Measurements from ENCODE around the gene SLC29A2.

Gene SLC29A2

GRCh38 chr11:66347425-66348276, 23.9 kb downstream of the SLC29A2 start, which contains the start of gene B4GAT1:
TSS of gene B4GAT1 (minus strand) at chr11:66347629. CDS start at chr11:66347545, 84 bp downstream.
- DNase-seq (ENCODE audit: low read depth), result peak; percentile 66

DNA sequence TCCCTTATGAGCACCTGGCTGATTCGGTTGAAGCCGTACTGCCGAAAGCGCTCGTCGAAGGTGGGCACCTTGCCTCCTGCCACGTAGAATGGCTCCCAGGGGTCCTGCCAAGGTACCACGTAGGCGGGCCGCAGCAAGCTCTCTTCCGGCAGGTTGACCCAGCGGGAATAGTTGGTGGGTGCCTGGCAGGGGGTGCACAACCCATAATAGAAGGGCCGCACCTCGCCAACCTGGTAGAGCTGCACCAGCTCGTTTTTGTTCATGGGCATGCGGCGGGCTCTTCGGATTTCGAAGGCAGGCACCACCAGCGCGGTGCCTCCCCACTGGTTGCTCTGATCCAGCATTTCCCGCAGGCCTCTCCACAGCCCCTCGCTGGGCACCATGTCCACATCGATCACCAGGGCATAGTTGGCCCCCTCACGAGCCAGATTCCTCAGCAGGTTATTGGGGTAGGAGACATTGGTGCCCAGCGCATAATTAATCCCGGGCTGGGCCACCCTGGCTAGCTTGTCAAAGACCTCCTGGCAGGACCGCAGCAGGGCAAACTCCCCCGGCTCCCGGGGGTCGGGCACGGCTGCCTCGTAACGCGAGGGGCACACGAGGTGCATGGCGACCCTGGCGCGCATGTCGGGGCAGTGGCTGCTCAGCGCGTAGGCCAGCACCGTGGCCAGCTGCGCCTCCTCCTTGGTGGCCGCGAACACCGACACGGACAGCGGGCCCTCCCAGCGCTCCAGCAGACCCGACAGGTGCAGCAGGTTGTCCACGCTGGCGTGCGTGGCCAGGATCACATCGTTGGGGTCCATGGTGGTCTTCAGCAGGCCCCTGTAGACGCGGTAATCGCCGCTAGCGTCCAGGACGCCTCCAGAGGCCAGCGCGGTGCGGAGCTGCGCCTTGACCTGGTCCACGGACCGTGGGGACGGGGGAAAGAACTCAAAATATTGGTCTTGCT, 24.8 kb downstream of the SLC29A2 start:
- no peak for DNase-seq (ENCODE audit: low read depth)

- DNase-seq (ENCODE audit: low read depth), result no peak
These were observed 26.3 kb downstream of the SLC29A2 start for GRCh38 chr11:66345316-66345649.

- DNase-seq (ENCODE audit: low read depth), result peak; percentile 95
These were observed 26.8 kb downstream of the SLC29A2 start, which contains the start of gene BRMS1 for GRCh38 chr11:66344550-66345315. TSS of gene BRMS1 (minus strand) at chr11:66345104. CDS start at chr11:66342234, 2,870 bp downstream.

DNA sequence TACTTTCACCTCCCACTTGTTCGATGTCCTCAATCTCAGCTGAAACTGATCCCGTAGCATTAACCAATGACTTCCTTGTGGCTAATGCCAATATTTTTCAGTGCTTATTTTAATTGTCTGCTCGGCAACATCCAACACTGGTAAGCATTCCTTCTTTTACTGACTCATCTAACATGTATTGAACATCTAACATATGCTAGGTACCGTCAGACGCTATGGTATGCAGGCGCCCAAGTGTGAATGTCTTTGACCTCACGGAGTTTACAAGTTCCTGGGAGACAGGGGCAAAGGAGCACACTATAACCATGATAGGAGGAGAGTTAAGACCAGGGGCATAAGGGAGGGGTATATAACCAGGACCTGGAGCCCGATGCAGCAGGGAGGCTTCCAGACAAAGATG, 28.4 kb downstream of the SLC29A2 start:
- no peak for DNase-seq (ENCODE audit: low read depth)

DNA sequence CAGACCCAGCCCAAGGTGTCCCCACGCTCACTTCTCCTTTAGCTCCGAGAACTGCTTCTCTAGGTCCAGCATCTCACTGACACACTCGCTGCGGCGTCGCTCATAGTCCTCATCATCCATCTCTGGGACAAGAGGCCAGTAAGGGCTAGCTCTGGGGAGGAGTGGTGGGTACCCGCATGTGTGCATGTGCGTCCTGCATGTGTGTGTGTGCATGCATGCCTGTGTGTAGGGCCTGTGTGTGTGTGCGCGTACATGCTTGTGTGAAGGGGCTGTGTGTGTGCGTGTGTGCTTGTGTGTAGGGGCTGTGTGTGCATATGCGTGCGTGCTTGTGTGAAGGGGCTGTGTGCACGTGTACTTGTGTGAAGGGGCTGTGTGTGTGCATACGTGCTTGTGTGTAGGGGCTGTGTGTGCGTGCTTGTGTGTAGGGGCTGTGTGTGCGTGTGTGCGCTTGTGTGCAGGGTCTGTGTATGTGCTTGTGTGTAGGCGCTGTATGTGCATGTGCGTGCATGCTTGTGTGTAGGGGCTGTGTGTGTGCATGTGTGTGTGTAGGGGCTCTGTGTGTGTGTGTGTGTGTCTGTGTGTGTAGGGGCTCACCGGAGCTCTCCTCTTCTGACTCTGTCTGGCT, 29.9 kb downstream of the SLC29A2 start:
- DNase-seq (ENCODE audit: low read depth), result no peak

GRCh38 chr11:66340596-66341501, 30.7 kb downstream of the SLC29A2 start:
- no peak for DNase-seq (ENCODE audit: low read depth)

GRCh38 chr11:66339686-66340483, 31.7 kb downstream of the SLC29A2 start:
- no peak for DNase-seq (ENCODE audit: low read depth)

DNA sequence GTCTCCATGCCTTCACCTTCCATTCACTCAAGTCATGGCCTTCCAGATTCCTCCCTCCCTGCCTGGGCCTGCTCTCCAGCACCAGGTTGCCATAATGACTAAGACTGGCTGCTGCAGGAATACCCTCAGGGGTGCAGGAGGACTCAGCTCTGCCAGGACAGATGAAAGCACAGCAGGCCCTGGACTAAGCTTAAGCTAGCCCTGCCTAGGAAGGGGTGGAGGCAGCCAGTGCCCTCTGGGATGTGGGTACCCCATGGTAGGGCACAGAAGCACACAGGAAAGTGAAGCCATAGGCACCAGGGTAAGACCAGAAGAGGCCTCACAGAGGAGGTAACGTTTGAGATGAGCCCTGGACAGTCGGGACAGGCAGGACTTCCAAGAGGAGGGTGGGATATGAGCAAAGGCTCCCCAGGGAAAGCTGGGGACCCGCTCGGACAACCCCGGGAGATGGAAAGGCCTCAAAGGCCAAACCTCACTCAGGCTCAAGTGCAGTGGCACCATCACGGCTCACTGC, 32.3 kb downstream of the SLC29A2 start:
- DNase-seq (ENCODE audit: low read depth), result no peak

- no peak for DNase-seq (ENCODE audit: low read depth)
These were observed 33.0 kb downstream of the SLC29A2 start for GRCh38 chr11:66338276-66339161.

DNA sequence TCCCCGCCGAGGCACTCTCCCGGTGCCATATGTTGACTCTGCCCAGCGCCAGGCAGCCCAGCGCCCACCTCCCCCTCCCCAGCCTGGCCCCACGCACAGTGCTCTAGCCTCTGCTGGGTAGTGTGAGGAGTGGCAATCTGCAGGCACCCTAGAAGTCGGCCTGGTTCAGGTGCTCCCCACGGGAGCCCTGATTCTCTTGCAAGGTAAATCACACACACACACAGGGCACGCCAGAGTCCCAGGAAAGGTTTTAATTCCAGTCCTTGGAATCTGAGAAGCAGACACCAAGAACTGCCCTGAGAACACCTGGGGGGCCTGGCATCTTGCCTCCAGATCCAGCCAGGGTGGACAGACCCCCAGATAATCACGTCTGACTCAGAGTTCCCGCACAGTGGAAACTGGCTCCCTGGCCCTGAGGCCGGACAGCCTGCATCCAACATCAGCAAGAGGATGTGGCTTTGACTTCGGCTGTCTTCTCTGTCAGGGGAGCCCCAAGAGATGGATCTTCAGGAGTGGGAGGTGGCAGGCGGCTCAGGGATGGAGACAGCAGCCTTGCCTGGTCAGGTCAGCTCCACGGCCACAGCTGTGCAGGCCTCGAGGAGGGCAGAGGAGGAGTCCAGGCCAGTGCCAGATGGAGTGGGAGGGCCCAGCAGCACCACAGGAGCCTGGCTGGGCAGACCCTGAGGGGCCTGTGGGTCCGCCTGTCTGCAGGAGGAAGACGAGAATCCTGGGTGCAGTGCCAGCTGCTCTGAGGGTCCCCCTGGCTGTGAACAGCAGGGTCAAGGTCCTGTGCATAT, 34.3 kb downstream of the SLC29A2 start:
- DNase-seq (ENCODE audit: low read depth), result no peak

DNA sequence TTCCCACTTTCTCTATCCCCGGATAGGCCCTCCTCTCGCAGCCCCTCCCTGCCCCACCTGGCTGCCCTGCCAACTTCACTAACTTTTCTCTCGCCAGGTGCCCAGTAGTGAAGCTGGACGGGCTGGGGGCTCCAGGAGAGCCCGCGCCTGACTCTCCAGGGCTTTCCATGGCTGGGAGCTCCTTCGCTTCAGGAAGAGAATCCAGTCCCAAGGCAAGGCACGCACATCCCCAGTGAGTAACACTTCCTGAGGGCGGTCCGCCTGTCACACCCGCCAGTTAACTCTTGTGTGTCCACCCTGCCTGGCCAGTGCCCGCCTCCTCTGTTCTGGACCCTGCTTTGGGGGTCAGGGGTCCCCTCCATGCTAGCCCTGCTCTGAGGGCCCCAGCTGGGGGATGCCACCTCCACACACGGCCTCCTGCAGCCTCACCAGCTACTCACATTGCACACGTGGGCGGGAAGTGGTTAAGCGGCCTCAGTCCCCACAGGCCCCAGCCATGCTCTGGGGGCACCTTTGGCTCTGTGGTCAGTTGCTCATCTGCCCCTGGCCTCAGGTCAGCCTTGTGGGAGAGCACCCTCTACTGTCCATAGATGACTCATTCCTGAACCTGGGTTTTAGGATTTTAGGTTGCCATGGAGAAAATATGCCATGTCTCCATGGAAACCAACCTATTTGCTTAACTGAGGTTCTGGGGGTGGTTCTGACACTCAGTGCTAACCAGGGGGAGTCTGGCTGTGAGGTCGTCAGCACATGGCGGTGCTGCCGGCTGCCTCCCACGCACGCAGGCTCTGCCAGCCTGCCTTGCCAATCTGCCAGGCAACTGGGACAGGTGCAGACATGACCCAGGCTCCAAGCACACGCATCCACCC, 35.1 kb downstream of the SLC29A2 start, which contains the start of gene RIN1:
Gene RIN1 (minus strand): TSS at position 201 of the 869 bp plus-strand sequence. CDS start 32 bp downstream, at position 169.
- no peak for DNase-seq (ENCODE audit: low read depth)

- DNase-seq (ENCODE audit: low read depth), result no peak
These were observed 35.9 kb downstream of the SLC29A2 start for GRCh38 chr11:66335531-66336233.

DNA sequence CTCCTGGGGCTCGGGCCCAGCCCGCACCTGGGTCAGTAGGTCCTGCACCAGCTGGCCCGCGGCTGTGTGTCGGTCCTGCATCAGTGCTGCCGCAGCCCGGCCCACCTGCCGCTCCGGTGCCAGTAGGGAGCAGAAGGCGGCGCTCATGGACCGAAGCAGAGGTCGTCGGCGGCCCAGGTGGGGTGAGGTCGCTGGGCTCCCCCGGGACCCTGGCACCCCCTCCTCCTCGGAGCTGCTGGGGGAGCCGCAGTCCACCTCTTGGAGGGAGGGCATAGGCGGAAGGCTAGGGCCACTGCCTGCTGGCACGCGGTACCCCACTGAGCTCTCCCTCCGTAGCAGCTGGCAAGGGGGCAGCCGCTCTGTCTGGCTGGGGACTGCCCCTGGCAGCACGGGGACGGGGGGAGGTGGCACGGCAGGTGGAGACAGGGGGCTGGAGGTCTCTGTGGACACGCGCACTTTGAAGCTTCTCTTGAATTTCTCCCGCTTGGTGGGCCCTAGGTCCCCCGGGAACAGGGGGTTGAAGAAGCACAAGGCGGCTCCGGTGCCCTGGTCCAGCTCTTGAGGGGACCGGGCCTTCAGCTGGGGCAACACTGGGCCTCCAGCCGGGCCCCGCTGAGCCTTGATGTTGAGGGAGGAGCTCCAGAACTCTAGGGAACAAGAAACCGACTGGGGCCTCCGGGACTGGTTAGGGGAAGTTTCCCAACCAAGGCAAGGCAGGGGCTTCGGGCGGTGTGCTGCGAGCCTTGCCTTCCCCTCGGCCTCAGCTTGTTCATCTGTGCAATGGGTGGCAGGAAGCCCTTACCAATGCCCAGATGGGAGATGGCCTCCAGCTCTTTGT, 36.7 kb downstream of the SLC29A2 start:
- DNase-seq (ENCODE audit: low read depth), result no peak
